Mesenchymal stem cell (in vitro differentiated cells and primary cell): ENCODE results near the gene TM4SF20.

Experiments
- DNase-seq: peaks from one replicate; pipeline ENCODE4 v3.0.0-alpha.2; 2013
- H2AFZ ChIP-seq: one replicate; pipeline ENCODE4 v1.6.1; 2013; ENCODE audit warnings: low read depth, mild to moderate bottlenecking, control low read depth, inconsistent platforms, low read length, moderate library complexity
- H2AK5ac ChIP-seq: 2 replicates; pipeline ENCODE4 v1.6.1; 2013; ENCODE audit warnings: low read length, moderate library complexity, mild to moderate bottlenecking, inconsistent platforms; ENCODE audit not compliant: severe bottlenecking
- H2BK120ac ChIP-seq: one replicate; pipeline ENCODE4 v1.6.1; 2013; ENCODE audit warnings: low read depth, mild to moderate bottlenecking, inconsistent platforms, low read length, moderate library complexity
- H2BK12ac ChIP-seq, 2 experiments: one replicate each; pipeline ENCODE4 v1.6.1; 2013; ENCODE audit warnings: inconsistent platforms in 2 of 2, low read length in 2 of 2, mild to moderate bottlenecking in 2 of 2, moderate library complexity in 2 of 2, control low read depth in 1 of 2
- H2BK15ac ChIP-seq: one replicate; pipeline ENCODE4 v1.6.1; 2013; ENCODE audit warnings: mild to moderate bottlenecking, low read depth, inconsistent platforms; ENCODE audit not compliant: poor library complexity, severe bottlenecking
- H2BK5ac ChIP-seq: 2 replicates; pipeline ENCODE4 v1.6.1; 2013; ENCODE audit warnings: low read depth, mild to moderate bottlenecking, low read length, control low read depth, inconsistent platforms; ENCODE audit not compliant: poor library complexity, severe bottlenecking
- H3K14ac ChIP-seq, 2 experiments: one replicate each; pipeline ENCODE4 v1.6.1; 2013; ENCODE audit warnings: inconsistent platforms in 2 of 2, low read length in 2 of 2, control low read depth in 1 of 2, mild to moderate bottlenecking in 1 of 2, moderate library complexity in 1 of 2
- H3K18ac ChIP-seq, 2 experiments: one replicate each; pipeline ENCODE4 v1.6.1; 2013; ENCODE audit warnings: inconsistent platforms in 2 of 2, low read length in 2 of 2, control low read depth in 1 of 2, low read depth in 1 of 2, mild to moderate bottlenecking in 1 of 2
- H3K23ac ChIP-seq, 2 experiments: one replicate each; pipeline ENCODE4 v1.6.1; 2013; ENCODE audit warnings: inconsistent platforms in 2 of 2, low read length in 2 of 2, mild to moderate bottlenecking in 2 of 2, moderate library complexity in 2 of 2, control low read depth in 1 of 2
- H3K27ac ChIP-seq: 2 replicates; pipeline ENCODE4 v1.5.1; 2013; ENCODE audit warnings: mild to moderate bottlenecking, moderate library complexity, low read length, control low read depth, inconsistent platforms; ENCODE audit not compliant: poor library complexity, severe bottlenecking
- H3K27me3 ChIP-seq, 2 experiments: 2 replicates each; pipeline versions ENCODE4 v1.6.1 to v1.7.0; 2013; ENCODE audit warnings: low read length in 2 of 2, mild to moderate bottlenecking in 2 of 2, moderate library complexity in 2 of 2, control low read depth in 1 of 2, inconsistent platforms in 1 of 2; ENCODE audit not compliant: control insufficient read depth in 1 of 2, insufficient read depth in 1 of 2
- H3K36me3 ChIP-seq, 2 experiments: 2 replicates each; pipeline versions ENCODE4 v1.6.1 to v1.7.0; 2013; ENCODE audit warnings: low read length in 2 of 2, control low read depth in 1 of 2, inconsistent platforms in 1 of 2, low read depth in 1 of 2, mild to moderate bottlenecking in 1 of 2; ENCODE audit not compliant: insufficient read depth in 2 of 2, control insufficient read depth in 1 of 2
- H3K4ac ChIP-seq, 2 experiments: one replicate each; pipeline ENCODE4 v1.6.1; 2013; ENCODE audit warnings: inconsistent platforms in 2 of 2, low read length in 2 of 2, mild to moderate bottlenecking in 2 of 2, moderate library complexity in 2 of 2, control low read depth in 1 of 2, low read depth in 1 of 2
- H3K4me1 ChIP-seq: 2 replicates; pipeline ENCODE4 v1.6.1; 2013; ENCODE audit warnings: low read depth, low read length, control low read depth; ENCODE audit not compliant: control insufficient read depth, insufficient read depth
- H3K4me2 ChIP-seq: 2 replicates; pipeline ENCODE4 v1.6.1; 2013; ENCODE audit warnings: low read length, mild to moderate bottlenecking, inconsistent platforms; ENCODE audit not compliant: poor library complexity, severe bottlenecking
- H3K4me3 ChIP-seq, 2 experiments: 2 replicates each; pipeline versions ENCODE4 v1.5.1 to v1.7.0; 2013; ENCODE audit warnings: low read length in 2 of 2, mild to moderate bottlenecking in 2 of 2, control low read depth in 1 of 2, low read depth in 1 of 2; ENCODE audit not compliant: insufficient read depth in 1 of 2
- H3K79me1 ChIP-seq: replicated peaks from 2 replicates; pipeline ENCODE4 v1.6.1; 2013; ENCODE audit warnings: mild to moderate bottlenecking, control low read depth, low read length, inconsistent platforms; ENCODE audit not compliant: poor library complexity, severe bottlenecking
- H3K9ac ChIP-seq: 2 replicates; pipeline ENCODE4 v1.7.0; 2013; ENCODE audit warnings: mild to moderate bottlenecking, low read length, moderate library complexity
- H3K9me3 ChIP-seq: 2 replicates; pipeline ENCODE4 v1.7.0; 2013; ENCODE audit warnings: mild to moderate bottlenecking, low read length; ENCODE audit not compliant: control insufficient read depth
- H4K8ac ChIP-seq: one replicate; pipeline ENCODE4 v1.6.1; 2013; ENCODE audit warnings: inconsistent platforms, mild to moderate bottlenecking, low read length, moderate library complexity
- H4K91ac ChIP-seq: one replicate; pipeline ENCODE4 v1.6.1; 2013; ENCODE audit warnings: mild to moderate bottlenecking, low read length, inconsistent platforms
- WGBS: methylation state at CpG from one replicate; pipeline ENCODE4 v1.1.7; 2013; ENCODE audit warnings: mixed read lengths; 5-methylcytosine and 5-hydroxymethylcytosine counted together

The TM4SF20 gene

GRCh38 chr2:227322530-227323205, 56.4 kb downstream of the TM4SF20 start:
- H4K91ac ChIP-seq = no peak overlapping the region
- peaks cover 0 to 6% of the 10 kb centered on the region in 2 experiments for H3K36me3 ChIP-seq
- no peak overlapping the region for H3K23ac ChIP-seq
- H3K27me3 ChIP-seq = no peaks in the 10 kb centered on the region
- no peak overlapping the region for H2BK15ac ChIP-seq
- H2AK5ac ChIP-seq = no peak overlapping the region
- H3K4ac ChIP-seq = no peak overlapping the region
- no peak overlapping the region for H3K9ac ChIP-seq
- no peak for DNase-seq
- no peak overlapping the region for H3K18ac ChIP-seq
- WGBS = 85% methylated on average over 5 of the region's 5 CpGs
- no peak overlapping the region for H2BK12ac ChIP-seq
- no peak overlapping the region for H4K8ac ChIP-seq
- no peak overlapping the region for H3K14ac ChIP-seq
- H3K27ac ChIP-seq = no peak overlapping the region
- peaks cover 9% of the 10 kb centered on the region for H3K79me1 ChIP-seq
- H3K4me3 ChIP-seq = no peak overlapping the region
- no peak overlapping the region for H2AFZ ChIP-seq
- H3K9me3 ChIP-seq = no peaks in the 10 kb centered on the region
- peaks cover 2% of the 10 kb centered on the region for H3K4me1 ChIP-seq
- no peak overlapping the region for H2BK5ac ChIP-seq
- no peak overlapping the region for H2BK120ac ChIP-seq
- no peak overlapping the region for H3K4me2 ChIP-seq

DNA sequence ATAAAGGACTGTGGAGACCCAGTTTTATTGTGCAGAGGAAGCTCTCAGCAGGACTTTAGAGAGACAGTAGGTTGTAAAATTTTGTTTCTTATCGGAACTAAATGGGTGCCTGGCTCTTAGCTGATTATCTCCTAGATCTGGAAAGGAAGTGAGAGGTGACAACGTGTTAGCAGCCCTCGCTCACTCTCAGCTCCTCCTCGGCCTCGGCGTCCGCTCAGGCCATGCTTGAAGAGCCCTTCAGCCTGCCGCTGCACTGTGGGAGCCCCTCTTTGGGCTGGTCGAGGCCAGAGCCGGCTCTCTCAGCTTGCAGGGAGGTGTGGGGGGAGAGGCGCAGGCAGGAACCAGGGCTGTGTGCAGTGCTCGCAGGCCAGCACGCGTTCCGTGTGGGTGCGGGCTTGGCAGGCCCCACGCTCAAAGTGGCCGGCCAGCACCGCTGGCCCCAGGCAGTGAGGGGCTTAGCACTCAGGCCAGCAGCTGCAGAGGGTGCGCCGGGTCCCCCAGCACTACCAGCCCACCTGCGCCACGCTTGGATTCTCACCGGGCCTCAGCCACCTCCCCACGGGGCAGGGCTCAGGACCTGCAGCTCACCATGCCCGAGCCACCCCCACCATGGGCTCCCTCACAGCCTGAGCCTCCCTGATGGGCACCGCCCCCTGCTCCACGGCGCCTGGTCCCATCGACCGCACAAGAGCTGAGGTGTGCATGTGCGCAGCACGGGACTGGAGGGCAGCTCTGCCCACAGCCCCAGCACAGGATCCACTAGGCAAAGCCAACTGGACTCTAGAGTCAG, 58.6 kb downstream of the TM4SF20 start:
- Histone ChIP-seq H3K79me1 (peaks cover 7% of the 10 kb centered on the region), H2BK120ac (no peak overlapping the region), H3K18ac (no peak overlapping the region), H3K4ac (no peak overlapping the region), H2BK15ac (no peak overlapping the region), H3K23ac (no peak overlapping the region), H3K14ac (no peak overlapping the region), H3K4me1 (peaks cover 2% of the 10 kb centered on the region), H3K9me3 (no peaks in the 10 kb centered on the region), H4K91ac (no peak overlapping the region), H3K4me2 (no peak overlapping the region), H4K8ac (no peak overlapping the region), H2BK12ac (no peak overlapping the region), H3K27ac (no peak overlapping the region), H3K36me3 (peaks cover 0 to 6% of the 10 kb centered on the region in 2 experiments), H3K4me3 (no peak overlapping the region), H3K9ac (no peak overlapping the region), H3K27me3 (no peaks in the 10 kb centered on the region), H2BK5ac (no peak overlapping the region), H2AK5ac (no peak overlapping the region), H2AFZ (no peak overlapping the region)
- WGBS = 91% methylated on average over 32 of the region's 33 CpGs
- DNase-seq = no peak

- no peak overlapping the region for H2AFZ ChIP-seq
- no peak overlapping the region for H3K23ac ChIP-seq
- H2AK5ac ChIP-seq = no peak overlapping the region
- H3K4ac ChIP-seq = no peak overlapping the region
- 70% methylated on average over 2 of the region's 2 CpGs for WGBS
- no peaks in the 10 kb centered on the region for H3K27me3 ChIP-seq
- H3K9me3 ChIP-seq = no peaks in the 10 kb centered on the region
- H3K36me3 ChIP-seq = peaks cover 0 to 6% of the 10 kb centered on the region in 2 experiments
- no peak overlapping the region for H3K27ac ChIP-seq
- H2BK12ac ChIP-seq = no peak overlapping the region
- no peak overlapping the region for H3K9ac ChIP-seq
- no peak overlapping the region for H3K18ac ChIP-seq
- peaks cover 3% of the 10 kb centered on the region for H3K79me1 ChIP-seq
- no peak overlapping the region for H4K8ac ChIP-seq
- H2BK5ac ChIP-seq = no peak overlapping the region
- peaks cover 2% of the 10 kb centered on the region for H3K4me1 ChIP-seq
- no peak overlapping the region for H2BK120ac ChIP-seq
- H3K4me2 ChIP-seq = no peak overlapping the region
- H2BK15ac ChIP-seq = no peak overlapping the region
- no peak overlapping the region for H3K4me3 ChIP-seq
- DNase-seq = no peak
- H3K14ac ChIP-seq = no peak overlapping the region
- H4K91ac ChIP-seq = no peak overlapping the region
Measured at GRCh38 chr2:227317834-227318233, 61.3 kb downstream of the TM4SF20 start.

- Histone ChIP-seq H3K36me3 (no peaks in the 10 kb centered on the region), H3K4me1 (peaks cover 4% of the 10 kb centered on the region), H2BK5ac (no peak overlapping the region), H3K14ac (no peak overlapping the region), H3K79me1 (no peaks in the 10 kb centered on the region), H4K8ac (no peak overlapping the region), H3K18ac (no peak overlapping the region), H4K91ac (no peak overlapping the region), H3K4me2 (no peak overlapping the region), H3K27me3 (no peaks in the 10 kb centered on the region), H2AFZ (no peak overlapping the region), H3K9me3 (no peaks in the 10 kb centered on the region), H2AK5ac (no peak overlapping the region), H2BK120ac (no peak overlapping the region), H3K23ac (no peak overlapping the region), H3K4me3 (no peak overlapping the region), H3K9ac (no peak overlapping the region), H2BK12ac (no peak overlapping the region), H3K27ac (no peak overlapping the region), H2BK15ac (no peak overlapping the region), H3K4ac (no peak overlapping the region)
- DNase-seq = no peak
- WGBS = 83% methylated on average over 1 of the region's 1 CpG
Measured at GRCh38 chr2:227313310-227313709, 65.8 kb downstream of the TM4SF20 start.
